Prostate gland (tissue), 2 donors: Measurements from ENCODE around the gene ACTN4.

Experiments
- POLR2A ChIP-seq: fragments of 450-650 bp; IDR thresholded peaks from one replicate; pipeline ENCODE4 v1.6.1; 2016; ENCODE audit warnings: antibody characterized with exemption, mild to moderate bottlenecking
- TF ChIP-seq, protein P1 (sequence below), 4 experiments: fragments of 200-600 bp in 2 of 4; fragments of 450-650 bp in 2 of 4; sonication (generic) in 2 of 4; IDR thresholded peaks; 1 replicate in 3 of 4; 2 replicates in 1 of 4; pipeline ENCODE4 v1.5.1; 2016 to 2019; ENCODE audit warnings: antibody characterized with exemption in 4 of 4, mild to moderate bottlenecking in 2 of 4, moderate library complexity in 2 of 4

DNA sequence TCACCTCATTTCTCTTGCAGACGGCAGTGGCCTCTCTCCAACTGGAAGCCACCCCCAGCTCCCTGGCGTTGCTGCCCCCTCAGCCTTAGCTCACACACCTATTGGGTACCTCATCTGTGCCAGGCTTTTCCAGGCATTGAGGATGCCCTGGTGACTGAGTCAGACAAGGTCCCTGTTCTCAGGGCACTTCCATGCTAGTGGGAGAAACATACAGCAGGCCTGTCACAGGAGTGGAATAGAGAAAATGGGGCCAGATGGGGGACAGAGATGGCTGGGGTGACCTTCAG, 62.9 kb downstream of the ACTN4 start:
- TF ChIP-seq POLR2A: no peak
- TF ChIP-seq, protein P1, sequence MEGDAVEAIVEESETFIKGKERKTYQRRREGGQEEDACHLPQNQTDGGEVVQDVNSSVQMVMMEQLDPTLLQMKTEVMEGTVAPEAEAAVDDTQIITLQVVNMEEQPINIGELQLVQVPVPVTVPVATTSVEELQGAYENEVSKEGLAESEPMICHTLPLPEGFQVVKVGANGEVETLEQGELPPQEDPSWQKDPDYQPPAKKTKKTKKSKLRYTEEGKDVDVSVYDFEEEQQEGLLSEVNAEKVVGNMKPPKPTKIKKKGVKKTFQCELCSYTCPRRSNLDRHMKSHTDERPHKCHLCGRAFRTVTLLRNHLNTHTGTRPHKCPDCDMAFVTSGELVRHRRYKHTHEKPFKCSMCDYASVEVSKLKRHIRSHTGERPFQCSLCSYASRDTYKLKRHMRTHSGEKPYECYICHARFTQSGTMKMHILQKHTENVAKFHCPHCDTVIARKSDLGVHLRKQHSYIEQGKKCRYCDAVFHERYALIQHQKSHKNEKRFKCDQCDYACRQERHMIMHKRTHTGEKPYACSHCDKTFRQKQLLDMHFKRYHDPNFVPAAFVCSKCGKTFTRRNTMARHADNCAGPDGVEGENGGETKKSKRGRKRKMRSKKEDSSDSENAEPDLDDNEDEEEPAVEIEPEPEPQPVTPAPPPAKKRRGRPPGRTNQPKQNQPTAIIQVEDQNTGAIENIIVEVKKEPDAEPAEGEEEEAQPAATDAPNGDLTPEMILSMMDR (IDR thresholded peaks at IDR 0.05): no peak
